ENCODE data around the gene RFX8. TPM values are rescaled to one million over a fixed set of nuclear protein-coding genes. Genes with fewer than 3 reads are reported as not detected.
A peak's percentile ranks its signal among the peaks of the same experiment; 100 is the strongest.

RFX8 gene
- total RNA-seq, 4 donors from 2014 or later, result 0.91 TPM; not detected in 3

- Histone ChIP-seq H3K27ac (replicated peaks in 1 of 4) (no peak overlapping the region), H3K27me3 (no peaks in the 10 kb centered on the region), H3K4me3 (no peak overlapping the region), H3K4me1 (peaks cover 14 to 27% (median 22%) of the 10 kb centered on the region in 4 donors), H3K36me3 (no peaks in the 10 kb centered on the region), H3K9me3 (no peaks in the 10 kb centered on the region)
- no peak for DNase-seq (ENCODE audit: extremely low spot score)
- 39% methylated on average over 3 of the region's 3 CpGs for WGBS
- intact Hi-C loops (cut with DNase I), result no loop called here
- no peak for TF ChIP-seq CTCF (IDR thresholded peaks at IDR 0.05)
- TF ChIP-seq POLR2A (IDR thresholded peaks at IDR 0.05; ENCODE audit: low read depth), result no peak
- no peak for TF ChIP-seq POLR2AphosphoS5 (IDR thresholded peaks at IDR 0.05)
- no peak for TF ChIP-seq EP300 (IDR thresholded peaks at IDR 0.05)
Measured at GRCh38 chr2:101501443-101501842, 26.5 kb upstream of the RFX8 start.

DNA sequence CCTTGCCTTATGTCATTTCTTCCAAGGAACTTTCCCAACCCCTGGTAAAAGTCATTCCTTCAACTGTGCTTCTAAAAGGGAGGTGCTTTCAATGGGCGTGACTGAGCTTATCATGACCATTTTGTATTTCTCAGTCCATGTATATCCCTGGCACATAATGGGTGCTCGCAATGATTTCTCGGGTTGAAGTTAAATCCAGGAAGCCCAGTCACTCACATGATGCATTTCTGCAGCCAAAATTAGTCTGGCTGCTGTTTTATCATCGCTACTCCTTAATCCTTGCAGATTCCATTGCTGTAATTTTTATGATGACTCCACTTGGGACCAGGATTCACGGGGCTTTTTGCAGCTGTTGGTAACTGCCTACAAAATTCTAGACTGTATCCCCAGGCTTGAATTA is 25.9 kb upstream of the RFX8 start:
- H3K36me3 ChIP-seq, result no peaks in the 10 kb centered on the region
- intact Hi-C loops (cut with DNase I), result no loop called here
- H3K27ac ChIP-seq (replicated peaks in 1 of 4), result peak overlapping the region in 2 of 4 donors; percentile 13 to 16
- DNase-seq (ENCODE audit: extremely low spot score), result no peak
- H3K9me3 ChIP-seq, result no peaks in the 10 kb centered on the region
- peaks cover 14 to 27% (median 22%) of the 10 kb centered on the region in 4 donors for H3K4me1 ChIP-seq
- TF ChIP-seq POLR2AphosphoS5 (IDR thresholded peaks at IDR 0.05), result no peak
- no peak for TF ChIP-seq EP300 (IDR thresholded peaks at IDR 0.05)
- no peak for TF ChIP-seq CTCF (IDR thresholded peaks at IDR 0.05)
- TF ChIP-seq POLR2A (IDR thresholded peaks at IDR 0.05; ENCODE audit: low read depth), result no peak
- WGBS, result 25% methylated on average over 5 of the region's 5 CpGs
- H3K27me3 ChIP-seq, result no peaks in the 10 kb centered on the region
- H3K4me3 ChIP-seq, result no peak overlapping the region

DNA sequence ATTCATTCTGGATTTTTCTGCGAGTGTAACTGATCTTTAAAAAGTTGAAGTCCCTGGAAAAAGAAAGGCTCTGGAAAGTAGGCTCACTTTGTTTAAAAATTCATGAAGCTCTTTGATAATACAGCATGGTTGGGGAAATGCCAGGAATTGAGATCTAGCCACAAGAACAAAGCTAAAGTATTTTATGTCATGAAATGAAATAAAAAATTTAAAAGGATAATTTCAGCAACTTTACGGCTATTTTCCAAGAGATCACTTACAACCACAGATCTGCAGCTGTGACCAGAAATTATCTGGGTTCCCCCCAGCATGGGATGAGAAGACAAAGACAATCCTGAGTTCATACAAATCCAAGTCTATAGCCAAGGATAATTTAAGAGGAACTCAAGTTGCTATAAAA is 25.3 kb upstream of the RFX8 start:
- peaks cover 14 to 27% (median 22%) of the 10 kb centered on the region in 4 donors for H3K4me1 ChIP-seq
- no peaks in the 10 kb centered on the region for H3K36me3 ChIP-seq
- H3K27me3 ChIP-seq, result no peaks in the 10 kb centered on the region
- H3K27ac ChIP-seq (replicated peaks in 1 of 4), result peak overlapping the region in 2 of 4 donors; percentile 13 to 16
- TF ChIP-seq EP300 (IDR thresholded peaks at IDR 0.05), result no peak
- no peak for TF ChIP-seq POLR2A (IDR thresholded peaks at IDR 0.05; ENCODE audit: low read depth)
- TF ChIP-seq POLR2AphosphoS5 (IDR thresholded peaks at IDR 0.05), result no peak
- TF ChIP-seq CTCF (IDR thresholded peaks at IDR 0.05), result no peak
- 33% methylated on average over 2 of the region's 2 CpGs for WGBS
- no peaks in the 10 kb centered on the region for H3K9me3 ChIP-seq
- intact Hi-C loops (cut with DNase I), result no loop called here
- no peak for DNase-seq (ENCODE audit: extremely low spot score)
- no peak overlapping the region for H3K4me3 ChIP-seq

- H3K36me3 ChIP-seq, result no peaks in the 10 kb centered on the region
- H3K9me3 ChIP-seq, result no peaks in the 10 kb centered on the region
- 89% methylated on average over 4 of the region's 4 CpGs for WGBS
- TF ChIP-seq EP300 (IDR thresholded peaks at IDR 0.05) (no peak), POLR2A (IDR thresholded peaks at IDR 0.05; ENCODE audit: low read depth) (no peak), POLR2AphosphoS5 (IDR thresholded peaks at IDR 0.05) (no peak), CTCF (IDR thresholded peaks at IDR 0.05) (no peak)
- intact Hi-C loops (cut with DNase I), result no loop called here
- no peak overlapping the region for H3K4me3 ChIP-seq
- no peak for DNase-seq (ENCODE audit: extremely low spot score)
- H3K27ac ChIP-seq (replicated peaks in 1 of 4), result no peak overlapping the region
- H3K4me1 ChIP-seq, result peaks cover 7 to 22% (median 14%) of the 10 kb centered on the region in 4 donors
- H3K27me3 ChIP-seq, result no peaks in the 10 kb centered on the region
Measured at GRCh38 chr2:101496279-101496678, 21.4 kb upstream of the RFX8 start.

GRCh38 chr2:101492936-101493473 is 18.1 kb upstream of the RFX8 start:
- no peak for TF ChIP-seq POLR2A (IDR thresholded peaks at IDR 0.05; ENCODE audit: low read depth)
- no peak for TF ChIP-seq POLR2AphosphoS5 (IDR thresholded peaks at IDR 0.05)
- no peak for TF ChIP-seq EP300 (IDR thresholded peaks at IDR 0.05)
- TF ChIP-seq CTCF (IDR thresholded peaks at IDR 0.05), result no peak
- peaks cover 0 to 4% (median 0%) of the 10 kb centered on the region in 4 donors for H3K9me3 ChIP-seq
- H3K27ac ChIP-seq (replicated peaks in 1 of 4), result no peak overlapping the region
- DNase-seq (ENCODE audit: extremely low spot score), result no peak
- H3K4me3 ChIP-seq, result no peak overlapping the region
- intact Hi-C loops (cut with DNase I), result no loop called here
- no peaks in the 10 kb centered on the region for H3K36me3 ChIP-seq
- H3K4me1 ChIP-seq, result peaks cover 0 to 8% (median 0%) of the 10 kb centered on the region in 4 donors
- H3K27me3 ChIP-seq, result no peaks in the 10 kb centered on the region
- WGBS, result 95% methylated on average over 6 of the region's 6 CpGs

Measured in esophagus muscularis mucosa (tissue), 4 donors.